GM18505 (cell line): Measurements from ENCODE around the gene HDAC4.

Experiments
- ATAC-seq: cut with Tn5 transposase; IDR thresholded peaks from one replicate; pipeline ENCODE4 v1.9.1; 2021; ENCODE audit not compliant: unreplicated experiment
- POLR2A ChIP-seq: IDR thresholded peaks from 4 replicates; pipeline ENCODE4 v1.6.1; 2011; ENCODE audit warnings: borderline replicate concordance; ENCODE audit not compliant: insufficient read depth, insufficient read length; ENCODE audit errors: extremely low read depth

The HDAC4 gene

GRCh38 chr2:239227661-239228371 is 173.0 kb downstream of the HDAC4 start:
- TF ChIP-seq POLR2A = no peak
- no peak for ATAC-seq

GRCh38 chr2:239226677-239227581 is 173.9 kb downstream of the HDAC4 start:
- ATAC-seq = no peak
- no peak for TF ChIP-seq POLR2A

GRCh38 chr2:239225871-239226561 is 174.8 kb downstream of the HDAC4 start:
- TF ChIP-seq POLR2A = no peak

GRCh38 chr2:239225371-239225851 is 175.4 kb downstream of the HDAC4 start:
- TF ChIP-seq POLR2A = no peak
- no peak for ATAC-seq

More at GRCh38 chr2:239225871-239226561, 174.8 kb downstream of the HDAC4 start:
- no peak for ATAC-seq

- no peak for TF ChIP-seq POLR2A
- ATAC-seq = no peak
These were observed 175.9 kb downstream of the HDAC4 start for GRCh38 chr2:239224955-239225354.

- TF ChIP-seq POLR2A = no peak
These were observed 176.6 kb downstream of the HDAC4 start for GRCh38 chr2:239224199-239224570.

GRCh38 chr2:239223310-239224198 is 177.3 kb downstream of the HDAC4 start:
- no peak for ATAC-seq
- TF ChIP-seq POLR2A = no peak

More at GRCh38 chr2:239224199-239224570, 176.6 kb downstream of the HDAC4 start:
- ATAC-seq = no peak

- ATAC-seq = no peak
- no peak for TF ChIP-seq POLR2A
These were observed 178.0 kb downstream of the HDAC4 start for GRCh38 chr2:239222706-239223309.

- no peak for TF ChIP-seq POLR2A
- no peak for ATAC-seq
These were observed 178.5 kb downstream of the HDAC4 start for GRCh38 chr2:239222312-239222660.

GRCh38 chr2:239220981-239221396 is 179.8 kb downstream of the HDAC4 start:
- ATAC-seq = no peak
- TF ChIP-seq POLR2A = no peak

- no peak for ATAC-seq
- no peak for TF ChIP-seq POLR2A
These were observed 180.5 kb downstream of the HDAC4 start for GRCh38 chr2:239220341-239220740.

GRCh38 chr2:239216614-239217273 is 184.1 kb downstream of the HDAC4 start:
- ATAC-seq = no peak
- no peak for TF ChIP-seq POLR2A

GRCh38 chr2:239215988-239216613 is 184.7 kb downstream of the HDAC4 start:
- no peak for ATAC-seq
- TF ChIP-seq POLR2A = no peak
